Inferior parietal cortex (tissue), 1 donor: Measurements from ENCODE around the gene MOB3B.

Experiments used
- DNase-seq: peaks from one replicate; pipeline ENCODE4 v3.0.0-alpha.2; 2016; ENCODE audit errors: extremely low spot score

MOB3B gene

DNA sequence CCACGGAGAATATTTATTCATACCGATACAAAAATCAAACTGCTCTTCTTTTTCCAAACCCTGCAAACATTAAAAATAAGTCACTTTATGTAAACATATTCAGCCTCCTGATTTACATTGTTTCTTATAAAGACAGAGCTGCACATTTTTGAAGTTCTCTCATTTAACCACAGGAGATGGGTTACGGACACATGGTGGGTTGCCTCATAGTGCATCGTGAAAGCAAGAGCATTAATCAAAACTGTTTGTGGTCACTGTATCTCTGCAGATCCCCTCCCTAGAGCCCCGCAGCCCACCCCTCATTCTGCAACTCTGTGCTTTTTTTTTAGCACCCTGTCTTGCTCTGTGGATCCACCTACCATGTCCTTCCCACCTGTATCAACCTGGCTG is 189.3 kb downstream of the MOB3B start:
- no peak for DNase-seq

DNA sequence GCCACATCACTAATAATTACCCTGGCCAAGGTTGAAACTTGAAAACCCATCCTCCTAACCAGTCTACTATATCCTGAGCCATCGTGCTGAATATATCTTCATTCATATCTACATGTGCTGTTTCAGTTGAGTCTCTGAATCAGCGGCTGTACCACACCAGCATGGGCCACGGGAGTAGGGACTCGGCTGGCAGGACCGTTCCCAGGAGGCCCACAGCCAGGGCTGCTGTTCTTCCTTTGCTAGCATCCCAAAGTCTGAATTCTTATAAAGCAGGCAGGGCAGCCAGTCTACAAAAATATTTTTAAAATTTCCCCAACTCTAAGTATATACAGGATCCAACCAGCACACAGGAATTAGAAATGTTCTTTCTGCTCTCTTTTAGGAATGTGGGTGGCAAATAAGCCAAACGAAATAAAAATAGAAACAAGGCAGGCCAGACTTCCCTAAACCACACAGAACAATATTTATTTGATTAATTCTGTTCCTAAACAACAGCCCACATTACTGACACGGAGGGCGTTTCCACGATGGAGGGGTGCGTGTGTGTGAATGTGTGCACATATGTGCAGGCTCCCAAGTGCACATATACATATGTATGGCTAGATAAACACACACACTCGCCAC is 189.8 kb downstream of the MOB3B start:
- no peak for DNase-seq

DNA sequence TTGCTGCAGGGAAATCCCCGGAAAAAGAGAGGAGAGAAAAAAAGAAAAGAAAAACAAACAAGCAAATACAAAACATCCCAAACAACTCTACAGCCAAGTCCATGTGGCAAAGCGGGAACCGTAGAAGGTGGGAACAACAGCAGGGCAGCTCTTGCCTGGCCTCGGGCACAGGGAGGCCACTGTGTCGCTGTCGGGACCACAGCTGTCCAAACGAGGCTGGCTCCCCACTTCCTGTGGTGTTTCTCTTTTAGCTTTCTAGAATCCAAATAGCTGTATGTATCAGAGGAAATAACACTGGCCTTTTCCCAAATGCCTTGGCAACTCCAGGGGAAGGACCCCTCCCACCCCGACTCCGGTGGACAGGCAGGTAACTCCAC is 191.1 kb downstream of the MOB3B start:
- DNase-seq, result no peak

DNA sequence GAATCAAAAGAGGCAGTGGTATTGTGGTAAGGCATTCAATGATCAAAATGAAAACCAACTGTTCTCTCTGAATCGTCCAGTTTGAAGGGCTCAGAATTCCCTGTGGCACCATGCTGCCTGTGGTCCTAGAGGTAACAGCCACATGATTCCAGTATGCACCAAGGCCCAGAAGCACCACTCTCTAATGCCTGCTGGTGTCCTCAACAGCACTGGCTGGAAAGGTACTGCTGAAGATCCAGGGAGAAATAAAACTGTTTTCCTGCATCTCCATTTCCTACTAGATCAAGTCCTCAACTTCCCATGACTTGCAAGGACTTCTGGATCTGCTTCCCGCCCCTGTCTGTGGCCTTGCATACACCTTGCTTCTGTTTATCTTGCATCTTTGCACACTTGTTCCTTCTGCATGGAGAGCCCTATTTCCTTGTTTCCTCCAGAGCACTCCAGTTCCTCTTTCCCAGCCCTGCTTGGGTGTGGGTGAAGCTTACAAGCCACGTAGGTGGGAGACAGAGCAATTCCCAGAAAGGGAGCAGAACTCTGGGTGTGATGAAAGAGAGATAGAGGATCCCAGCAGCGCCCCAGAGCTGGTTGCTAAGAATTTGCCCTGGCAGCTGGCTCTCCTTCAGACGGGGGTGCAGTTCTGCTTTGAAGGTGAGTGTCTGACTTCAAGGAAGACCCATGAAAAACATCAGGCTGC is 191.6 kb downstream of the MOB3B start:
- no peak for DNase-seq

DNA sequence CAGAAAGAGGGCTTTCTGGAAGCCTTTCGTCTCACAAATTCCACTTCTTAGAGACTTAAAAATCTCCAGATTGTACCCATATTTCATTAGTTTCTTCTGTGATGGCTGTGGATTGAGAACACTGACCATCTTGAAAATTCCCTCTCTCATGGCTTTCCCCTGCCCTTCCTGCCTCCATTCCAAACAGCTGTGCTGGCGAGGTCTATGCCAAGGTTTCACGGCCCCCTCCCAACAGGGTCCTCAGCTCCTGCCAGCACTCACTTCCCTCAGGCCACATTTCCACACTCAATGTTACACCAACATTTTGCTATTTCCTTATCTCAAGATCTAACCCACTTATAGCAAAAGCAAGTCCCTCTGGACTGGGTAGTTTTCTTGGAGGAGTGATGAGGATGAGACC is 192.4 kb downstream of the MOB3B start:
- DNase-seq, result no peak

DNA sequence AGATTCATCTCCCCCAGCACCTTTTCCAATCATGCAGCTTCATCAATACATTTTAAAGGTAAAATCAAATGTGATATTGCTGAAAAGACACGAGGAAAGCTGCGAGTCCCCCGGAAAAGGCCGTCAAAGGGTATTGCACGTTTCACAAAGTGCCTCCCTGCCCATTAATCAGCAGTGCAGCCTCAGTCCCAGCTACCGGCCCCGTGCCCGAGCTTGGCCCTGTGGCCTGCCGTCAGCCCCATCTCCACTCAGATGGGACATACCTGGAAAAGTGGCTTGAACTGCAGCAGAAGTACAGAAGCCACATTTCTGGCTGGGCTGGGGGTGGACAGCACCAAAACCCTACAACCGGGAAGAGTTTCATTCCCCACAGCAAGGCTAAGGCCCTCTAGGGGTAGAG is 192.8 kb downstream of the MOB3B start:
- no peak for DNase-seq

DNA sequence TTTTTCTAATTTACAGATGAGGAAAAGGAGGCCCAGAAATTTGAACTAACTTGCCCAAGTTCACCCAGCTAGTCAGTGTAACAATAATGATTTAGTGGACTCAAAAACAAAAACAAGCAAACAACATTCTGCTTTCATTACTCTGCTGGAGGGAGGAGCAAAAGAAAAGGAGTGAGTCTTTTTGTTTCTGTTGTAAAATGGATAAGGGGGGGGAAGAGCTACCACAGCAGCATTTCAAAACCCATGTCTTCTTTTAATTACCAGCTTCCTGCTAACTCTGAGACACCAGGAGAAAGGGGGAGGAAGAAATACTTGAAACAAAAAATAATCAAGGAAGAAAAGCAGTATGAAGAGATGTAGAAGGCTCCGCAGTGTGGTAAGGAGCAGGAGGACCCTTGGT is 193.5 kb downstream of the MOB3B start:
- no peak for DNase-seq

DNA sequence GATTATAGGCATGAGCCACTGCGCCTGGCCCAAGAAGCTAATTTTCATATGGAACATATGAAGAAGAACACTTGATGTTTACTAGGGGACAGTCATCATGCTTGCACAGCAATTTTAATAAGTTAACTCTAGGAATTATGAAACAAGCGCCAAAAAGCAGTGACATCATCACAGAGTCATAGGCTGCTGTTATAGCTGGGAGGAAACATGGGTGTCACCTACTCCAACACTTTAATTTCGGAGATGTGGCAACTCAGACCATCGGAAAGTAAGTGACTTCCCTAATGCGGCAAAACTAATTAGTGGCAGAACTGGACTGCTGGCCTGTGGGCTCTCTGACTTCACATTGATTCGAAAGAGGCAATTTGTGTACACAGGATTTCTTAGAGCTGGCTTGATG is 194.5 kb downstream of the MOB3B start:
- DNase-seq, result no peak

DNA sequence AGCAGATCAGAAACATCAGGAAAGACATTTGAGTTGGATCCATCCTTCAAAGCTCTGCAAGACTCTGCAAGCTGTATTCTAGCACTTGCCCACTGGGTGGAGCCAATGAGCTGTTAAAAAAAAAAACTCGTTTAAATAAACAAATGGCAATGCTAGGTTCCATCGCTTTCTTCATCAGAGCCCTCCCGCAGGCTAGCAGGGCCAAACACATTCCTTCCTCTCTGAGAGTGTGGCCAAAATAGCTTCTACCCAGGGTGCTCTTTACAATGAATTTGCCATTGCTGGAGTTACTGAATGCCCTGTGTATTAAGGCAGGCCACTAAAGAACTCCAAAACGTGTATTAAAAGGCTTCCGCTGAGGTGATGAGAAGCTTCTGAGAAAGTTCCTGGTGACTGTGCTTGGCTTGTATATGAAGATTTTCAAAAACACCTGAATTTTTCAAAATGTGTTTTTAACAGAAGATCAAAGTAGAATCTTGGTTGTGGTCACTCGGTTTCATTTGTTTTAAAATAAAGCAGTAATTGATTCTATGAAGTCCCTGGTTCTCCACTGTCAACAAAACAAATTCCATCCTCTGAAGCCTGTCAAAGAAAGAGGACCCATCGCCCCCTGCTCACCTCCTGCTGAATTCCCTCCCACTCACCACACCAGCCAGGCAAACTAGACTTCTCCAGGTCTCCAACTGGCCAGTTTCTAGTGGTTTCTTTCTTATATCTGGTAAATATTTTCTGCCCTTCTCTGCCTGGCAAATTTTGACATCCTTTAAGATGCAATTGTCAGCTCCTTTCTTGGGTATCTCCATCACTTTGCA is 196.2 kb downstream of the MOB3B start:
- DNase-seq, result peak; percentile 97

DNA sequence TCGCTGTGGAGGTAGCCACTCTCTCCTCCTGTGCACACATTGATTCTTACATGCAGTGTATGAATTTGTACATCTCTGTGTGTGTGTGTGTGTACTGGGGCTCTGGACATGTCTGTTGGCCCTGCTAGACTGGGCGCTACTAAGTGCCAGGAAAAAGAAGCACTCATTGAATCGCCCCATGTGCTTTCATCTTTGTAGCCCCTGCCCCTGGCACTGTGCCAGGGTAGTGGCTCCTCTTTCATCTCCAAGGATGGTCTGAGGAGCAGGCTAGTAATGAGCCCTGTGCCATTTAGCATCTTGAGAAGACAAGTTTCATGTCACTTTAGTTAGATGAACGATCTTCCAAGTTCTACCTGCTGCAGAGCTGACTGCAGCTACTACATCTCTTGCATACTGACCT is 198.2 kb downstream of the MOB3B start:
- no peak for DNase-seq

DNA sequence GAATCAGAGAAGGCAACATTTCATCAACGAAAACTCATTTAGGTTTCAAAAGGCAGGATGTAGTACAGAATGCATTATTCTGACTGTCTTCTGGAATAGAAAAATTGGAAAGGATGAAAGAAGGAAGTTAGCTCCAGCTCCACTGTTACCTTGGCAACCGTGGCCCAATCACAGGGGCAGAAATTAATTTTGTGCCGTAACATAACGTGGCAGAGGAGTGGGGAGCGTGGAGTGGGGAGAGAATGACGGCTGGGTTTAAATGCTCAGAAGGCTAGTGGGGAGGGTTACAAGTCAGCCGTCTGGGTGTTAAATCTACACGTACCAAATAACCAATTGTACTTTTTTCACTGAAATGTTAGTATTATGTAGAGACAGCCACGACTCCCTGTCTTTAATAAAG is 200.3 kb downstream of the MOB3B start:
- DNase-seq, result no peak

DNA sequence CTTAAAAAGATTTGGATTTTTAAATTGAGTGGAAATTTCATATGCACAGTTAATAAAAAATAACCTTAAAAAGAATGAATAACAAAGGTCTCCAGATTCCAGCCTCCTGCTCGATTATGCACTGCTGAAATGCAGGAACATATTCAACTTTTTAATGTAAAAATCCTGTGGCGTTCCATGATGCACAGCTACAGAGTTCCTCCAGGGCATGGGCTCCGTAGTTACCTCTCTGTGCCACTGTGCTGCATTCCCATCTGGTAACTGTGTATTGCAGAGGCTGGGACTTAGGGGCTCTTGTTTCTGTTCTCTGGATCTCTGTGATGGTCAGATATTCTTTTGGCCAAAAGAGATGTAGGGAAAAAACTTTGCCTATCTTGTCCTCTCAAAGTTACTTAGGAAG is 201.1 kb downstream of the MOB3B start:
- no peak for DNase-seq

DNA sequence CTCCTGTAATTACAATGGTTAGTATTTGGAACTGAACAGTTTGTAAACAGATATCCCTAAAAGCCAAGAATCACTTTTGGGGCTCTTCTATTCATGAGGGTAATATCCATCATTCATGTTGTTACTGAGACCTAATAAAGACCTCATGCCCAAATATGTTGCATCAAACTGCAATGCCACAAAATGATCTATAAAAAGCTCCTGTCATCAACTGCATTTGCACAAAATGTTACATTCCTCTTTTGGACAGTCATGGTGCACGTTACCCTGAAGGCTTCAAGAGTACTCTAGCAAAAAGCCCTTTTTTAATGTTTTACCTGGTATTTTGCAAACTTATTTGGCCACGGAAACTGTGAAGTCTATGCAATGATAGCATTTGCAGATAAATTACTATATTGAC is 218.4 kb downstream of the MOB3B start:
- no peak for DNase-seq

DNA sequence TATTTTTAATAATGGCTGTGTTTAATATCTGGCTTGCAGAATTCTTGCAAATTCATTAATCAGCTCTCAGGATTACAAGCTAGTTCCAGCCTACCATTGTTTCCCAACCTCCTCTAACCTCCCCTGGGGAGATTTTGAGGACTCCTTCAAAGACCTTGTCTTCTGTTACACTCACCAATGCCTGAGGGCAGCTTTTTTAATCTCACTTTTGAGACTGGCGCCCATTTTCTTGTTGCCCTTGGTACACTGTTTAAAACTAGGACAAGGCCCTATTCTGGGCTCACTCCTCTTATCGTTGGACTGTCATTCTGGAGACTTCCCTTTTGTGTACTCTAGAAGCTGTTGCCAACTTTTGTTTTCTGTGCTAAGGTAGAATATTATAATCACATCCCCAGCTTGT is 219.0 kb downstream of the MOB3B start:
- DNase-seq, result no peak

DNA sequence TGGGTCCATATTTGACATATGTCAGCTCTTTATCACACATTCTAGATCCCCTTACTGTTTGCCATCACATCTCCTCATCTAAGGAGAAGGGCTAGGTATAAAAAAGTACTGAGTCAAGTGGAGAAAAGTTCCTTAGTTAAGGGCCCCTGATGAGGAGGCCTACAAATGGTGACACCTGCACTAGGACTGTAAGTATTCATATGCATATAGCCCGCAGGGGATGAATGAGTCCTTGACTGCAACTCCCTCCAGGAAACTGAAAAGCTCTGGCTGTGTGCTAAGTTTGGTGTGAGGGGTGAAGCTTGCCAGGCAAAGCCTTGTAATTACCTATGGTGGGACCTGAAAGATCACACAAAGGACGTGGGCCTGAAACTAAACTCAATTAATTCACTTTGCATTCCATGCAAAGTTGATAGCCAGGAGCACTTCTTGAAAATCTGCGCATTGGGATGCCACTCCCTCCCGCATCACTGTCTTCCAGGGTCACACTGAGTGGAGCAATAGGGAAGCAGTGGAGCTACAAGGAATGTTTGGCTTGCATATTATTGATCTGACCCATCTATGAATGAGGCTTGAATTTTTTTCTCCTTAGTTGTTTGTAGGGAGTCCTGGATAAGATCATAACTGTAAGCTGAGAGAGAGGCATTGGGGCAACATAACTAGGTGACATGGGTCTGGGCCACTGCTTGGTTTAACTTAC is 220.8 kb downstream of the MOB3B start:
- DNase-seq, result no peak

DNA sequence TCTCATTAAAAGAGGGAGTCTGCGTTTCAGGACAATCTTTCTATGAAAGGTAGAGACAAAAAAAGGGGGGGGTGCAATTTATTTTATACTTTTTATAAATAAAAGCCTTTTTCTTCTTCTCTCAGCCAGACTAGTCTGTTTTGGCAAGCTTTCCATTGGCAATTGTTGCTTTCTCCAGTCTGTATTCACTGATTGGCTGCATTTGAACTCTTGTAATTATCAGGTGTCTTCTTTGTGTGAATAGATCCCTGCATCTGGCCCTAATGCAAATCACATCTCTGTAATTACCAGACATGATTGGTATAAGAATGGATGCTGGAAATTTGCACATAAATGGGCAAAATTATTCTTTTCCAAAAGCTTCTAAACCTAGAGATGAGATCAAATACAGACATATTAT is 225.1 kb downstream of the MOB3B start:
- DNase-seq, result no peak

DNA sequence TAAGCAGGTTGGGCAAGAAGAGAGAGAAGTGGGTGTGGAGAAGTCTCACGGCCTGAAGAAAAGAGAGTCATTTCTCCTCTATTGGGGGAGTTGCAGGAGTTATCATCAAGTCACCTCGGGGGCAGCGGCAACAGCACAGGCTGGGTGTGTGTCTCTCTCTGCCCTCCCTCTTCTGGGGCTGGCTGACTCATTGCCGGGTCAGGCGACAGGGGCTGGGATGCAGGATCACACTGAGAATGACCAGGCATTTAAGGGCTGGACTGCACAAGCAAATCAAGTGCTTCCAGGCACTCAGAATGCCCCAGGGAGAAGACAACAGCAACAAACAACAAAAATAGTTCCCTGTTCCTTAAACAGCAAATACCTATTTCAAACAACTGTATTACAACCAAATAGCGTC is 226.4 kb downstream of the MOB3B start:
- DNase-seq, result no peak

DNA sequence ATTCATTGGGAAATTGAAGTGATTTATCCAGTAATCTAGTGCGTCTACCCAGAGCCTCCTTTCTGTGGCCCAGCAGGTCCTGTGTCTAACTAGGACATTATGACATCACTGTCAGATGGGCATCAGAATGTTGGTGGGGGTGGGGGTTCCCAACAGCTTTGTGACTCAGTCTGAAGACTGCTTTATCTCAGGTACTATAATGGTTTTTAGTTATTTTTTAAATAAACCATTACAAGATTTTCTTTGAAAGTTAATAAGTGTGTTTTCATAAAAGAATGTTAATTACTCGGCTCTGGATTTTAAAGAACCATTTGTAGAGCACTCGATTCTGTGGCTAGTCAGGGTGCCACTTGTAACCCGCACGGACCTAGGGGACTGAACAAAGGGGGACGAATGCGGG is 232.6 kb downstream of the MOB3B start, which contains the start of gene EQTN:
Gene EQTN (minus strand): TSS at position 101 of the 400 bp plus-strand sequence. CDS start 95 bp downstream, at position 6.
- DNase-seq, result no peak

DNA sequence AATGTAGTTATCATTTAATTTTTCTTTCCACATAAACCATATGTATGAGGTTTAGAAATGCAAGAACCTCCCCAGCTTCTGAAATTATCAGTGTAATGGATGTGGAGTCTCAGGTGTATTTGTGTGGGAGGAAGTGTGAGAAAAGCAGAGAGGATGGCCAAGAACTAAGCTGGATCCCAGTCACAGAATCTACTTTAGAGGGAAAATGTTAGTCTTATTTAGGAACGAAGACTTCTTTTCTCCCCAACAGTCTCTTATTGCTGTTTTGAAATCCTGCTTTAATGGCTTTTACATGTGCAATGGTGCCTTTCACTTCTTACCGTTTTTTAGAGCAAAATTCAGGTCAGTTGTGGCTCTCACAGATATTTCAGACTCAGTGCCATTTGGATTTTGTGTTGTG is 235.6 kb downstream of the MOB3B start:
- DNase-seq, result no peak

DNA sequence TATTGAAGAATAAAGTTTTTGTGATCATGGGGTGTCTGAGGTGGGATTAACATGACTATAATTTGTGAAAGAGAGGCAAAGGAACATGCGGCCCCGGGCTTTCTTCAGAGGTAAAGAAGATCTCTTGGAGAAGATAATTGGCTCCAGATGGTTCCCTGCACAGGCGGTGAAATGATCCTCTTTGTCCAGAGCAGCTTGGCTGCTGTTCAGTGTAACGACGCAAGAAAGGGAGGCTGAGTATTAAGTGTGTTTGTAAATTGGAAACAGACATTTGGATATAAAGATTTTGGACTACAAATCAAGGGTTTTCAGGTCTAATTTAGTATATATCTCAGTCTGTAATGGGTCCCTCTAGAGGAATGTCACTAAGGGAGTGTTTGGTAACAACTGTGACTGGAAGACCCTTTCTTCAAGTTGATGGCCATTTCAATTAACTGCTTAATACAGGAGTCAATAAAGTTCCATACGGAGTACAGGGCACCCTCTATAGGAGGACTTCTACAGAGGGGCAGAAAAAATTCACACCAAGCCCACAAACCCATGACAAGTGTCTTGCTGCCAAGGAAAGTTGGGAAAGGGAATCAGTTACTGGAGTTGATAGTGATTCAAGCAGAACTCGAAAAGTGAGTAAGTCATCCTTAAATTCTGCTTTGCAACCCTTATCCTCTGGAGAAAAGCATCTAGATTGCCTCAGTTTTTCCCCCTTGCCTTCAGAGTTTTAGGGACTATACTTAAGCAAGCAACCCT is 236.8 kb downstream of the MOB3B start:
- DNase-seq, result no peak

DNA sequence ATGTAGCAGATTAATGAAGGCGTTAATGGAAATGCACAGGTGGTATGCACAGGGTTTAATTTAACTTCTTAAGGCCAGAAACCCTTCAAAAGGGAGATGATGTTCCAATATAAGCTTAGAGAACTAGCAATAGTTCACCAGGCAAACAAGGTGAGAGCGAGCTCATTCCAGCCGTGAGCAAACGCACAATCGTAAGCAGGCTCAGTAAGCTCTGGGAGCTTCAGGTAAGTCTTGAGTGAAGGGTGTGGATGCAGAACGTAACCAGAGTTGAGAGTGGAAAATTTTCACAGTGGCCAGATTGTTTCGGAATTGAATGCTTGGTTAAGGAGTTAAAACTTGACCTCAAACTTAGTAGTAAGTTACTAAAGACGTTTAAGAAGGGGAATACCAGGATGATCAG is 238.3 kb downstream of the MOB3B start:
- DNase-seq, result no peak

DNA sequence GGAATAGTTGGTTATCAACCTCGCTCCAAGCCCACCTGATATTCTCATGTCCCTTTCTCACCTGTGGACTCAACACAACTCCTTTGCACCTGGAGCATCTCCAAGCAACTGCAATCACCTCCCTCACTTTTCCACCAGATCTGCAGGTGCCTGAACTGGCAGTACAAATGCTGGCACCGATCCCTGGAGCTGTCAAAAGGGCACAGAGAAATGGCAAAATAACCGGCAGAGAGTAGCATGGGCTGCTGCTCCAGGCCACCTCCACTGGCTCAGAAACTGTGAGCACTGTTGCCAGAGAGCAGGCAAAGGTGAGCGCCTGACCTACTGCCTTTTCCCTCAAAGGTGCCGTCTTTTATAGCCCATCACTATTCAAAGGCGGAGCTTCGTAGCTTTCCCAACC is 247.3 kb downstream of the MOB3B start:
- DNase-seq, result no peak
